ENCODE data around the gene IGLON5. TPM values are rescaled to one million over a fixed set of nuclear protein-coding genes. Genes with fewer than 3 reads are reported as not detected.

Gene IGLON5
- total and polyA plus RNA-seq, 7 experiments from 2014 or later: not detected

GRCh38 chr19:51321799-51322198, 10.4 kb downstream of the IGLON5 start:
- Histone ChIP-seq H3K27me3 (ENCODE audit: control insufficient read depth in 2 of 2, insufficient read depth in 2 of 2, low read length in 2 of 2) (no peaks in the 10 kb centered on the region), H3K4me1 (ENCODE audit: control insufficient read depth in 2 of 2, insufficient read depth in 2 of 2, low read length in 2 of 2) (no peaks in the 10 kb centered on the region), H3K36me3 (ENCODE audit: control insufficient read depth in 2 of 3, insufficient read depth in 3 of 3, low read length in 3 of 3) (no peaks in the 10 kb centered on the region), H3K4me3 (ENCODE audit: low read length) (no peak overlapping the region), H3K9me3 (ENCODE audit: control insufficient read depth in 2 of 3, low read length in 3 of 3) (no peaks in the 10 kb centered on the region), H3K27ac (ENCODE audit: low read depth, low read length) (no peak overlapping the region)
- CTCF ChIA-PET: no interaction called here
- no peak overlapping the region for H3K4me3 Mint-ChIP-seq
- DNase-seq: no peak
- peaks cover 25 to 57% (median 55%) of the 10 kb centered on the region in 5 donors for H3K27me3 Mint-ChIP-seq
- intact Hi-C loops (cut with micrococcal nuclease): no loop called here
- ATAC-seq: no peak
- H3K36me3 Mint-ChIP-seq: peaks cover 0 to 4% (median 0%) of the 10 kb centered on the region in 5 donors
- POLR2A ChIA-PET: no interaction called here
- no peak overlapping the region for H3K27ac Mint-ChIP-seq
- H3K9me3 Mint-ChIP-seq: peaks cover 0 to 6% (median 0%) of the 10 kb centered on the region in 11 donors
- H3K4me1 Mint-ChIP-seq: peaks cover 0 to 7% (median 0%) of the 10 kb centered on the region in 7 donors

GRCh38 chr19:51323481-51324166, 12.2 kb downstream of the IGLON5 start:
- Histone ChIP-seq H3K4me1 (ENCODE audit: control insufficient read depth in 2 of 2, insufficient read depth in 2 of 2, low read length in 2 of 2) (peaks cover 0 to 3% of the 10 kb centered on the region in 2 donors), H3K27ac (ENCODE audit: low read depth, low read length) (no peak overlapping the region), H3K9me3 (ENCODE audit: control insufficient read depth in 2 of 3, low read length in 3 of 3) (no peaks in the 10 kb centered on the region), H3K36me3 (ENCODE audit: control insufficient read depth in 2 of 3, insufficient read depth in 3 of 3, low read length in 3 of 3) (no peaks in the 10 kb centered on the region), H3K4me3 (ENCODE audit: low read length) (no peak overlapping the region), H3K27me3 (ENCODE audit: control insufficient read depth in 2 of 2, insufficient read depth in 2 of 2, low read length in 2 of 2) (peaks cover 0 to 8% of the 10 kb centered on the region in 2 donors)
- peaks cover 0 to 10% (median 5%) of the 10 kb centered on the region in 7 donors for H3K4me1 Mint-ChIP-seq
- peaks cover 0 to 4% (median 0%) of the 10 kb centered on the region in 5 donors for H3K36me3 Mint-ChIP-seq
- POLR2A ChIA-PET: no interaction called here
- H3K27ac Mint-ChIP-seq: no peak overlapping the region
- DNase-seq (no peak), ATAC-seq (no peak)
- CTCF ChIA-PET: no interaction called here
- H3K4me3 Mint-ChIP-seq: no peak overlapping the region
- peaks cover 0 to 5% (median 0%) of the 10 kb centered on the region in 11 donors for H3K9me3 Mint-ChIP-seq
- intact Hi-C loops (cut with micrococcal nuclease): no loop called here
- H3K27me3 Mint-ChIP-seq: peaks cover 35 to 70% (median 54%) of the 10 kb centered on the region in 5 donors

DNA sequence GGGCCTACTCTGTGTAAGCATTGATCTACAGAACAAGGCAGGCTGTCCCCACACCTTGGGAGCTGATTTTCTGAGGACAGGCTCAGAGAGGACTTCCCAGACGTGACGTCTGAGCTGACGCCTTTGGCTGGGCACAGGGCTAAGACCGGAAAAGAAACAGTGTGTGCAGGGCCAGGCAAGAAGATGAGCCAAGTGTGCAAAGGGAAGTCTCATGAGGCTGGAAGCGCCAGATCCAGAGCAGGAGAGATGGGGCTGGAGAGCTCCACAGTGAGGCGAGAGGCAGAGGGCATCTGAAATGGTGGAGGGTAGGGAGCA, 12.7 kb downstream of the IGLON5 start:
- H3K9me3 ChIP-seq (ENCODE audit: control insufficient read depth in 2 of 3, low read length in 3 of 3): no peaks in the 10 kb centered on the region
- no peak overlapping the region for H3K4me3 ChIP-seq (ENCODE audit: low read length)
- peaks cover 0 to 10% (median 5%) of the 10 kb centered on the region in 7 donors for H3K4me1 Mint-ChIP-seq
- H3K27ac Mint-ChIP-seq: no peak overlapping the region
- peaks cover 0 to 5% (median 0%) of the 10 kb centered on the region in 11 donors for H3K9me3 Mint-ChIP-seq
- DNase-seq (no peak), ATAC-seq (no peak)
- H3K36me3 Mint-ChIP-seq: peaks cover 0 to 4% (median 0%) of the 10 kb centered on the region in 5 donors
- ChIA-PET CTCF (no interaction called here), POLR2A (no interaction called here)
- H3K27me3 Mint-ChIP-seq: peaks cover 38 to 72% (median 53%) of the 10 kb centered on the region in 5 donors
- H3K4me1 ChIP-seq (ENCODE audit: control insufficient read depth in 2 of 2, insufficient read depth in 2 of 2, low read length in 2 of 2): peaks cover 0 to 3% of the 10 kb centered on the region in 2 donors
- no peak overlapping the region for H3K27ac ChIP-seq (ENCODE audit: low read depth, low read length)
- peak overlapping the region in 1 of 10 donors; percentile 22 for H3K4me3 Mint-ChIP-seq
- peaks cover 0 to 11% of the 10 kb centered on the region in 2 donors for H3K27me3 ChIP-seq (ENCODE audit: control insufficient read depth in 2 of 2, insufficient read depth in 2 of 2, low read length in 2 of 2)
- no peaks in the 10 kb centered on the region for H3K36me3 ChIP-seq (ENCODE audit: control insufficient read depth in 2 of 3, insufficient read depth in 3 of 3, low read length in 3 of 3)
- intact Hi-C loops (cut with micrococcal nuclease): no loop called here

GRCh38 chr19:51325161-51325976, 13.9 kb downstream of the IGLON5 start:
- Histone ChIP-seq H3K27ac (ENCODE audit: low read depth, low read length) (no peak overlapping the region), H3K36me3 (ENCODE audit: control insufficient read depth in 2 of 3, insufficient read depth in 3 of 3, low read length in 3 of 3) (no peaks in the 10 kb centered on the region), H3K4me1 (ENCODE audit: control insufficient read depth in 2 of 2, insufficient read depth in 2 of 2, low read length in 2 of 2) (peaks cover 0 to 3% of the 10 kb centered on the region in 2 donors), H3K4me3 (ENCODE audit: low read length) (no peak overlapping the region), H3K9me3 (ENCODE audit: control insufficient read depth in 2 of 3, low read length in 3 of 3) (no peaks in the 10 kb centered on the region), H3K27me3 (ENCODE audit: control insufficient read depth in 2 of 2, insufficient read depth in 2 of 2, low read length in 2 of 2) (peaks cover 0 to 14% of the 10 kb centered on the region in 2 donors)
- peak overlapping the region in 1 of 10 donors; percentile 38 for H3K4me3 Mint-ChIP-seq
- peaks cover 43 to 80% (median 58%) of the 10 kb centered on the region in 5 donors for H3K27me3 Mint-ChIP-seq
- H3K27ac Mint-ChIP-seq: no peak overlapping the region
- H3K4me1 Mint-ChIP-seq: peaks cover 0 to 10% (median 5%) of the 10 kb centered on the region in 7 donors
- POLR2A ChIA-PET: no interaction called here
- CTCF ChIA-PET: no interaction called here
- peak; percentile 49 for ATAC-seq
- peaks cover 0 to 5% (median 0%) of the 10 kb centered on the region in 11 donors for H3K9me3 Mint-ChIP-seq
- no peak for DNase-seq
- intact Hi-C loops (cut with micrococcal nuclease): no loop called here
- H3K36me3 Mint-ChIP-seq: peaks cover 0 to 4% (median 0%) of the 10 kb centered on the region in 5 donors

GRCh38 chr19:51326216-51327065, 15.0 kb downstream of the IGLON5 start:
- intact Hi-C loops (cut with micrococcal nuclease): loop anchor here in 1 of 2 donors (1.0 kb wide), 1 partner anchor 41 kb away; no protein-coding TSS in a partner anchor
- CTCF ChIA-PET: no interaction called here
- H3K27ac Mint-ChIP-seq: no peak overlapping the region

More at GRCh38 chr19:51326216-51327065, 15.0 kb downstream of the IGLON5 start:
- ATAC-seq (no peak), DNase-seq (no peak)
- Histone ChIP-seq H3K4me1 (ENCODE audit: control insufficient read depth in 2 of 2, insufficient read depth in 2 of 2, low read length in 2 of 2) (peaks cover 0 to 3% of the 10 kb centered on the region in 2 donors), H3K4me3 (ENCODE audit: low read length) (no peak overlapping the region), H3K27ac (ENCODE audit: low read depth, low read length) (no peak overlapping the region), H3K27me3 (ENCODE audit: control insufficient read depth in 2 of 2, insufficient read depth in 2 of 2, low read length in 2 of 2) (peaks cover 0 to 14% of the 10 kb centered on the region in 2 donors), H3K9me3 (ENCODE audit: control insufficient read depth in 2 of 3, low read length in 3 of 3) (no peaks in the 10 kb centered on the region), H3K36me3 (ENCODE audit: control insufficient read depth in 2 of 3, insufficient read depth in 3 of 3, low read length in 3 of 3) (no peaks in the 10 kb centered on the region)
- Mint-ChIP-seq H3K4me3 (peak overlapping the region in 2 of 10 donors; percentile 51 to 70), H3K27me3 (peaks cover 43 to 82% (median 61%) of the 10 kb centered on the region in 5 donors), H3K9me3 (peaks cover 0 to 8% (median 4%) of the 10 kb centered on the region in 11 donors), H3K4me1 (peaks cover 0 to 10% (median 5%) of the 10 kb centered on the region in 7 donors), H3K36me3 (peaks cover 0 to 10% (median 2%) of the 10 kb centered on the region in 5 donors)
- POLR2A ChIA-PET: no interaction called here

Measured in naive thymus-derived CD4-positive, alpha-beta T cell (primary cell).